Panc1 (cell line): ENCODE results near the gene TMEM174. TPM values are rescaled to one million over a fixed set of nuclear protein-coding genes. Genes with fewer than 3 reads are reported as not detected.

Experiments
- ATAC-seq: fragments of 200-7000 bp; cut with Tn5 transposase; 2 replicates; pipeline ENCODE4 v1.9.1; 2020; ENCODE audit warnings: mild to moderate bottlenecking, moderate library complexity
- BruUV-seq: library from RNA; stranded (reverse); fragments of 400-500 nt; replicated peaks from 2 replicates; lab custom pipeline; 2021; lab: Mats Ljungman, UMichigan
- CTCF ChIA-PET: fragments of 300-600 bp; sonication (Branson Sonifier 250); formaldehyde crosslinking; loops from one replicate; lab custom pipeline; 2022; ENCODE audit warnings: antibody characterized with exemption; lab: Charles Lee
- POLR2A ChIA-PET: fragments of 300-600 bp; sonication (Branson Sonifier 250); formaldehyde crosslinking; loops from one replicate; lab custom pipeline; 2022; ENCODE audit warnings: antibody characterized with exemption; lab: Charles Lee
- DNase-seq: peaks from one replicate; pipeline ENCODE4 v3.0.0-alpha.2; 2010; ENCODE audit warnings: low read depth, low spot score
- H3K27ac ChIP-seq: 2 replicates; pipeline ENCODE4 v1.5.1; 2011; ENCODE audit warnings: mild to moderate bottlenecking, low read length, inconsistent platforms
- H3K27me3 ChIP-seq: fragments of 200-500 bp; sonication (Bioruptor generic); 2 replicates; pipeline ENCODE4 v1.6.0; 2014; ENCODE audit warnings: low read length, inconsistent platforms; ENCODE audit not compliant: control insufficient read depth, insufficient read depth
- H3K36me3 ChIP-seq: fragments of 200-500 bp; sonication (Bioruptor generic); 2 replicates; pipeline ENCODE4 v1.5.1; 2014; ENCODE audit warnings: inconsistent platforms, mild to moderate bottlenecking, low read length, moderate library complexity; ENCODE audit not compliant: control insufficient read depth, insufficient read depth
- H3K4me1 ChIP-seq: 2 replicates; pipeline ENCODE4 v1.5.1; 2011; ENCODE audit warnings: inconsistent platforms, mild to moderate bottlenecking, low read length, moderate library complexity; ENCODE audit not compliant: control insufficient read depth, insufficient read depth
- H3K4me3 ChIP-seq, 2 experiments: 2 replicates each; pipeline ENCODE4 v1.5.1; 2011 to 2012; ENCODE audit warnings: low read depth in 2 of 2, low read length in 2 of 2, mild to moderate bottlenecking in 2 of 2, inconsistent platforms in 1 of 2, moderate library complexity in 1 of 2
- H3K9me3 ChIP-seq: fragments of 200-500 bp; sonication (Bioruptor generic); 2 replicates; pipeline ENCODE4 v1.5.1; 2014; ENCODE audit warnings: low read depth, mild to moderate bottlenecking, inconsistent platforms, low read length, moderate library complexity; ENCODE audit not compliant: control insufficient read depth, insufficient read depth
- POLR2AphosphoS5 ChIP-seq: IDR thresholded peaks from 2 replicates; pipeline ENCODE4 v1.6.1; 2012; ENCODE audit warnings: mild to moderate bottlenecking, low read depth, low read length, moderate library complexity
- SIN3A ChIP-seq: IDR thresholded peaks from 2 replicates; pipeline ENCODE4 v1.6.1; 2012; ENCODE audit warnings: low read depth, mild to moderate bottlenecking, low read length, moderate library complexity, borderline replicate concordance; ENCODE audit not compliant: insufficient read depth
- TCF7L2 ChIP-seq: IDR thresholded peaks from 2 replicates; pipeline ENCODE4 v1.6.1; 2011; ENCODE audit warnings: mild to moderate bottlenecking, low read depth, low read length, inconsistent platforms
- in situ Hi-C: cut with HindIII; loops from 2 replicates; pipeline ENCODE4 v1.10.0; 2016; ENCODE audit warnings: low sequenced_read_pairs, low pct_unique_long_range_greater_than_20kb
- intact Hi-C: fragments of 100-400 bp; cut with micrococcal nuclease; formaldehyde crosslinking; loops from one replicate; pipeline ENCODE4 v1.10.0; 2022; ENCODE audit not compliant: unreplicated experiment
- total RNA-seq: library from RNA; stranded (reverse); gene quantifications from one replicate; pipeline ENCODE4 v1.2.1, GENCODE V29; 2021; ENCODE audit not compliant: unreplicated experiment
- TF ChIP-seq, protein P1 (sequence below), 2 experiments: IDR thresholded peaks; 2 replicates each; pipeline ENCODE4 v1.6.1; 2011 to 2012; ENCODE audit warnings: low read depth in 2 of 2, control low read depth in 1 of 2, low read length in 1 of 2, mild to moderate bottlenecking in 1 of 2, moderate library complexity in 1 of 2; ENCODE audit not compliant: insufficient read depth in 1 of 2
- TF ChIP-seq, protein P2 (sequence below): fragments of 450-650 bp; IDR thresholded peaks from 2 replicates; pipeline ENCODE4 v1.5.1; 2017; ENCODE audit warnings: mild to moderate bottlenecking

The TMEM174 gene
- total RNA-seq, 1 experiment from 2014 or later, result not detected

DNA sequence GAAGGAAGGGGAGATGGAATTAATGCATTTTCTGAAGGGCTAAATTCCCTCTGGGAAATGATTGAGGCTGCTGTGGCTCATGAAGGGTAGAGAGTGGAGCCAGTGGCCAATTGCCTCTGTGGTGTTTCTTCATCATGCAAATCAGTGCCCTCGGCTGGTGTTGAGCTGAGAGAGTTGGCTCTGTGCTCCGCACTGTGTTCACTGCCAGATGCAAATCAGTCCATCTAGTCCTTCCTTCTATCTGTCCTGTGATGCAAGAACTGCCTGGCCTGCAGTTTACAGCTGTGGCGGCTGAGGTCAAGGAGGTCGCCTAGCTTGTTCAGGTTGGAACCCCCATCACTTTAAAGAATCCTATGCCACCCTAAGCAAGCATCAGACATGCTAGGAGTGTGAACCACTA is 46.6 kb upstream of the TMEM174 start:
- Histone ChIP-seq H3K4me1 (no peaks in the 10 kb centered on the region), H3K27me3 (no peaks in the 10 kb centered on the region; the same call in 1 of the 2 replicates), H3K4me3 (no peak overlapping the region), H3K27ac (no peak overlapping the region), H3K9me3 (no peaks in the 10 kb centered on the region), H3K36me3 (no peaks in the 10 kb centered on the region)
- no peak for DNase-seq
- ATAC-seq, result no peak
- POLR2A ChIA-PET, result no interaction called here
- no TSS peak for BruUV-seq
- in situ Hi-C loops (no loop called here), intact Hi-C loops (no loop called here)
- TF ChIP-seq SIN3A (no peak), POLR2AphosphoS5 (no peak), TCF7L2 (no peak)
- TF ChIP-seq, protein P1, sequence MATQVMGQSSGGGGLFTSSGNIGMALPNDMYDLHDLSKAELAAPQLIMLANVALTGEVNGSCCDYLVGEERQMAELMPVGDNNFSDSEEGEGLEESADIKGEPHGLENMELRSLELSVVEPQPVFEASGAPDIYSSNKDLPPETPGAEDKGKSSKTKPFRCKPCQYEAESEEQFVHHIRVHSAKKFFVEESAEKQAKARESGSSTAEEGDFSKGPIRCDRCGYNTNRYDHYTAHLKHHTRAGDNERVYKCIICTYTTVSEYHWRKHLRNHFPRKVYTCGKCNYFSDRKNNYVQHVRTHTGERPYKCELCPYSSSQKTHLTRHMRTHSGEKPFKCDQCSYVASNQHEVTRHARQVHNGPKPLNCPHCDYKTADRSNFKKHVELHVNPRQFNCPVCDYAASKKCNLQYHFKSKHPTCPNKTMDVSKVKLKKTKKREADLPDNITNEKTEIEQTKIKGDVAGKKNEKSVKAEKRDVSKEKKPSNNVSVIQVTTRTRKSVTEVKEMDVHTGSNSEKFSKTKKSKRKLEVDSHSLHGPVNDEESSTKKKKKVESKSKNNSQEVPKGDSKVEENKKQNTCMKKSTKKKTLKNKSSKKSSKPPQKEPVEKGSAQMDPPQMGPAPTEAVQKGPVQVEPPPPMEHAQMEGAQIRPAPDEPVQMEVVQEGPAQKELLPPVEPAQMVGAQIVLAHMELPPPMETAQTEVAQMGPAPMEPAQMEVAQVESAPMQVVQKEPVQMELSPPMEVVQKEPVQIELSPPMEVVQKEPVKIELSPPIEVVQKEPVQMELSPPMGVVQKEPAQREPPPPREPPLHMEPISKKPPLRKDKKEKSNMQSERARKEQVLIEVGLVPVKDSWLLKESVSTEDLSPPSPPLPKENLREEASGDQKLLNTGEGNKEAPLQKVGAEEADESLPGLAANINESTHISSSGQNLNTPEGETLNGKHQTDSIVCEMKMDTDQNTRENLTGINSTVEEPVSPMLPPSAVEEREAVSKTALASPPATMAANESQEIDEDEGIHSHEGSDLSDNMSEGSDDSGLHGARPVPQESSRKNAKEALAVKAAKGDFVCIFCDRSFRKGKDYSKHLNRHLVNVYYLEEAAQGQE (IDR thresholded peaks at IDR 0.05; ENCODE audit: insufficient read depth in 1 of 2, low read depth in 2 of 2, low read length in 1 of 2), result no peak
- TF ChIP-seq, protein P2, sequence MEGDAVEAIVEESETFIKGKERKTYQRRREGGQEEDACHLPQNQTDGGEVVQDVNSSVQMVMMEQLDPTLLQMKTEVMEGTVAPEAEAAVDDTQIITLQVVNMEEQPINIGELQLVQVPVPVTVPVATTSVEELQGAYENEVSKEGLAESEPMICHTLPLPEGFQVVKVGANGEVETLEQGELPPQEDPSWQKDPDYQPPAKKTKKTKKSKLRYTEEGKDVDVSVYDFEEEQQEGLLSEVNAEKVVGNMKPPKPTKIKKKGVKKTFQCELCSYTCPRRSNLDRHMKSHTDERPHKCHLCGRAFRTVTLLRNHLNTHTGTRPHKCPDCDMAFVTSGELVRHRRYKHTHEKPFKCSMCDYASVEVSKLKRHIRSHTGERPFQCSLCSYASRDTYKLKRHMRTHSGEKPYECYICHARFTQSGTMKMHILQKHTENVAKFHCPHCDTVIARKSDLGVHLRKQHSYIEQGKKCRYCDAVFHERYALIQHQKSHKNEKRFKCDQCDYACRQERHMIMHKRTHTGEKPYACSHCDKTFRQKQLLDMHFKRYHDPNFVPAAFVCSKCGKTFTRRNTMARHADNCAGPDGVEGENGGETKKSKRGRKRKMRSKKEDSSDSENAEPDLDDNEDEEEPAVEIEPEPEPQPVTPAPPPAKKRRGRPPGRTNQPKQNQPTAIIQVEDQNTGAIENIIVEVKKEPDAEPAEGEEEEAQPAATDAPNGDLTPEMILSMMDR, result no peak
- CTCF ChIA-PET, result interaction anchor here (0.6 to 1.0 kb wide), 2 partner anchors 10 to 328 kb away, joined by 3 read pairs; no protein-coding TSS in a partner anchor

DNA sequence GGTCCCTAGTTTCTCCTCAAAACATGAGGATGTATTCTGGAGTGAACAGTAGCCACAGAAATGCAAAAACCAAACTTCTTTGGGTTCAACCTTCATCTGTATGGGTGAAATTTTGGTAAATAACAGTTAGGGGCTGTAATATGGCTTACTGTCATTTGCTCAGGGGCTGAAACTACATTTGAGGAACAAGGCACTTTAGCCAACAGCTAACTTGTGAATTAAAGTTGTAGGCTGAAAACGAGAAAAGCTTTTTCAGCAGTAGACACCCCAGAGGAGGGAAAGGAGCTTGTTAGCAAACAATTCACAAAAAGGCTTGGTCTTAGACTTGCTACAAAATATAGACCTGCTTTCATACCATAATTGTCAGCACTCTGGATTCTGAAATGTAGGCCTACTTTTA is 46.0 kb upstream of the TMEM174 start:
- in situ Hi-C loops (no loop called here), intact Hi-C loops (no loop called here)
- H3K4me1 ChIP-seq, result no peaks in the 10 kb centered on the region
- DNase-seq, result no peak
- no peak for ATAC-seq
- POLR2A ChIA-PET, result no interaction called here
- no TSS peak for BruUV-seq
- no peak overlapping the region for H3K27ac ChIP-seq
- H3K9me3 ChIP-seq, result no peaks in the 10 kb centered on the region
- H3K4me3 ChIP-seq, result no peak overlapping the region
- no peaks in the 10 kb centered on the region for H3K27me3 ChIP-seq
- CTCF ChIA-PET, result interaction anchor here (0.6 kb wide), 1 partner anchor 328 kb away, joined by 3 read pairs; no protein-coding TSS in a partner anchor
- TF ChIP-seq SIN3A, result no peak
- no peak for TF ChIP-seq POLR2AphosphoS5
- TF ChIP-seq TCF7L2, result no peak
- TF ChIP-seq, protein P2, result no peak
- TF ChIP-seq, protein P1 (IDR thresholded peaks at IDR 0.05; ENCODE audit: insufficient read depth in 1 of 2, low read depth in 2 of 2, low read length in 1 of 2), result no peak
- no peaks in the 10 kb centered on the region for H3K36me3 ChIP-seq
